ENCODE measurements around the gene ROBO2. TPM values are rescaled to one million over a fixed set of nuclear protein-coding genes. Genes with fewer than 3 reads are reported as not detected.

The ROBO2 gene
- total RNA-seq, 4 donors from 2014 or later: under 0.01 to 2.9 (median 1.0) TPM

- TF ChIP-seq POLR2AphosphoS5 (IDR thresholded peaks at IDR 0.05) (no peak), POLR2A (IDR thresholded peaks at IDR 0.05) (no peak), CTCF (IDR thresholded peaks at IDR 0.05) (no peak), EP300 (IDR thresholded peaks at IDR 0.05) (no peak)
- Histone ChIP-seq H3K27me3 (no peaks in the 10 kb centered on the region), H3K9me3 (no peaks in the 10 kb centered on the region), H3K4me1 (no peaks in the 10 kb centered on the region), H3K4me3 (no peak overlapping the region), H3K36me3 (no peaks in the 10 kb centered on the region), H3K27ac (no peak overlapping the region)
- no peak for ATAC-seq
- WGBS, 2 donors (ENCODE audit: low coverage in 1 of 2): 60 to 66% methylated on average over 4 of the region's 4 CpGs
These were observed 16.0 kb downstream of the ROBO2 start for GRCh38 chr3:77055841-77056341.

GRCh38 chr3:77059354-77059753 is 19.5 kb downstream of the ROBO2 start:
- Histone ChIP-seq H3K27me3 (no peaks in the 10 kb centered on the region), H3K36me3 (no peaks in the 10 kb centered on the region), H3K27ac (no peak overlapping the region), H3K4me3 (no peak overlapping the region), H3K9me3 (peaks cover 0 to 18% (median 0%) of the 10 kb centered on the region in 3 donors), H3K4me1 (no peaks in the 10 kb centered on the region)
- WGBS, 2 donors (ENCODE audit: low coverage in 1 of 2): 95 to 100% methylated on average over 1 of the region's 1 CpG
- TF ChIP-seq POLR2A (IDR thresholded peaks at IDR 0.05) (no peak), EP300 (IDR thresholded peaks at IDR 0.05) (no peak), CTCF (IDR thresholded peaks at IDR 0.05) (no peak), POLR2AphosphoS5 (IDR thresholded peaks at IDR 0.05) (no peak)
- ATAC-seq: no peak

- TF ChIP-seq POLR2A (IDR thresholded peaks at IDR 0.05) (no peak), CTCF (IDR thresholded peaks at IDR 0.05) (no peak), POLR2AphosphoS5 (IDR thresholded peaks at IDR 0.05) (no peak), EP300 (IDR thresholded peaks at IDR 0.05) (no peak)
- Histone ChIP-seq H3K27ac (no peak overlapping the region), H3K4me1 (no peaks in the 10 kb centered on the region), H3K27me3 (no peaks in the 10 kb centered on the region), H3K9me3 (peaks cover 0 to 18% (median 0%) of the 10 kb centered on the region in 3 donors), H3K36me3 (no peaks in the 10 kb centered on the region), H3K4me3 (no peak overlapping the region)
- WGBS, 2 donors (ENCODE audit: low coverage in 1 of 2): 83 to 97% methylated on average over 5 of the region's 5 CpGs
- ATAC-seq: no peak
These were observed 23.5 kb downstream of the ROBO2 start for GRCh38 chr3:77063423-77063822.

- WGBS, 2 donors (ENCODE audit: low coverage in 1 of 2): 64 to 79% methylated on average over 5 of the region's 5 CpGs
These were observed 25.9 kb downstream of the ROBO2 start for GRCh38 chr3:77065750-77066149.

More at GRCh38 chr3:77065750-77066149, 25.9 kb downstream of the ROBO2 start:
- Histone ChIP-seq H3K4me1 (no peaks in the 10 kb centered on the region), H3K36me3 (no peaks in the 10 kb centered on the region), H3K9me3 (peaks cover 0 to 18% (median 0%) of the 10 kb centered on the region in 3 donors), H3K4me3 (no peak overlapping the region), H3K27me3 (no peaks in the 10 kb centered on the region), H3K27ac (no peak overlapping the region)
- no peak for TF ChIP-seq EP300 (IDR thresholded peaks at IDR 0.05)
- no peak for TF ChIP-seq POLR2A (IDR thresholded peaks at IDR 0.05)
- no peak for TF ChIP-seq CTCF (IDR thresholded peaks at IDR 0.05)
- TF ChIP-seq POLR2AphosphoS5 (IDR thresholded peaks at IDR 0.05): no peak
- no peak for ATAC-seq
